ENCODE results near the gene ABRACL.
"Not testable (repeated sequence)": the region's sequence is repeated elsewhere in the genome, so short reads cannot be mapped to it uniquely, and the experiment has no call there.

The ABRACL gene

GRCh38 chr6:139037490-139037889 lies 8.9 kb downstream of the ABRACL start:
- no peak for DNase-seq
- H3K27ac ChIP-seq (ENCODE audit: insufficient read depth in 1 of 2, low read depth in 1 of 2, low read length in 2 of 2, poor library complexity in 1 of 2, severe bottlenecking in 2 of 2): no peak overlapping the region
- POLR2A ChIA-PET: interaction anchor here (0.6 kb wide), 1 partner anchor 27 kb away, joined by 5 read pairs; no protein-coding TSS in a partner anchor
- WGBS (ENCODE audit: insufficient coverage): 100% methylated on average over 3 of the region's 5 CpGs
- H3K36me3 ChIP-seq (ENCODE audit: control insufficient read depth in 4 of 4, insufficient read depth in 4 of 4, low read length in 3 of 4): peaks cover 20 to 72% (median 41%) of the 10 kb centered on the region in 4 experiments
- no peak overlapping the region for H3K4me3 ChIP-seq (ENCODE audit: control insufficient read depth in 1 of 7, extremely low read depth in 1 of 7, insufficient read depth in 4 of 7, low read depth in 2 of 7, low read length in 6 of 7)
- CTCF ChIA-PET: interaction anchor here (1.2 kb wide), 1 partner anchor 10 kb away, joined by 4 read pairs; no protein-coding TSS in a partner anchor
- peaks cover 0 to 11% (median 1%) of the 10 kb centered on the region in 4 experiments for H3K4me1 ChIP-seq (ENCODE audit: control extremely low read depth in 1 of 4, control insufficient read depth in 4 of 4, insufficient read depth in 4 of 4, low read length in 3 of 4)
- no peaks in the 10 kb centered on the region for H3K27me3 ChIP-seq (replicated peaks in 2 of 5; ENCODE audit: control insufficient read depth in 4 of 5, insufficient read depth in 5 of 5, low read length in 4 of 5)
- H3K9me3 ChIP-seq (ENCODE audit: control extremely low read depth in 1 of 5, control insufficient read depth in 4 of 5, insufficient read depth in 2 of 5, low read depth in 1 of 5, low read length in 4 of 5): no peaks in the 10 kb centered on the region

GRCh38 chr6:139044250-139044649 lies 15.7 kb downstream of the ABRACL start:
- ChIA-PET CTCF (interaction anchor here (1.0 to 1.3 kb wide), 2 partner anchors 9 to 15 kb away, joined by 3 to 5 read pairs; no protein-coding TSS in a partner anchor), POLR2A (no interaction called here)
- Histone ChIP-seq H3K27ac (ENCODE audit: insufficient read depth in 1 of 2, low read depth in 1 of 2, low read length in 2 of 2, poor library complexity in 1 of 2, severe bottlenecking in 2 of 2) (no peak overlapping the region), H3K9me3 (ENCODE audit: control extremely low read depth in 1 of 5, control insufficient read depth in 4 of 5, insufficient read depth in 2 of 5, low read depth in 1 of 5, low read length in 4 of 5) (no peaks in the 10 kb centered on the region), H3K4me3 (ENCODE audit: control insufficient read depth in 1 of 7, extremely low read depth in 1 of 7, insufficient read depth in 4 of 7, low read depth in 2 of 7, low read length in 6 of 7) (no peak overlapping the region), H3K4me1 (ENCODE audit: control extremely low read depth in 1 of 4, control insufficient read depth in 4 of 4, insufficient read depth in 4 of 4, low read length in 3 of 4) (no peaks in the 10 kb centered on the region), H3K36me3 (ENCODE audit: control insufficient read depth in 4 of 4, insufficient read depth in 4 of 4, low read length in 3 of 4) (peaks cover 12 to 41% (median 33%) of the 10 kb centered on the region in 4 experiments), H3K27me3 (replicated peaks in 2 of 5; ENCODE audit: control insufficient read depth in 4 of 5, insufficient read depth in 5 of 5, low read length in 4 of 5) (no peaks in the 10 kb centered on the region)
- 100% methylated on average over 2 of the region's 3 CpGs for WGBS (ENCODE audit: insufficient coverage)
- DNase-seq: no peak

DNA sequence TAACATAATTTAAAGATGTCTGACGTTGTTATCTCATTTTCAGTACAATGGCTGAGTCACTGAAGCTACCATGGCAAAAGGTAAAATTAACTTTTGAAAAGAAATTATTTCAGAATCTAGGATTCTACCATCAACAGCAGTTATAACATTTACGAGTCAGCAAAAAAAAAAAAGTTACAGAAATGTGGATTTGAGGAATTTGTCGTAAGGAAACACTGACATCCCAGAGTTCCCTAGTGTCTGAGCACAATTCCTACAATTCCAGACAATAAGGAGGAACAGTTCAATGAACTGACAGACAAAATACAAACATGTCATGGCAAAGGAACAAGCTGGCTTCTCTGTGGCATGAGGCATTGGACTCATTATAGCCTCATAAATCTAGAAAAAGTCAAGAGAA lies 19.1 kb downstream of the ABRACL start:
- WGBS (ENCODE audit: insufficient coverage): no CpG with 5 or more reads among the region's 3 CpGs
- H3K36me3 ChIP-seq (ENCODE audit: control insufficient read depth in 4 of 4, insufficient read depth in 4 of 4, low read length in 3 of 4): peaks cover under 1 to 14% (median 11%) of the 10 kb centered on the region in 4 experiments
- ChIA-PET CTCF (interaction anchor here (0.6 to 1.5 kb wide), 2 partner anchors 9 to 15 kb away, joined by 3 to 4 read pairs; no protein-coding TSS in a partner anchor), POLR2A (no interaction called here)
- DNase-seq: no peak
- H3K4me3 ChIP-seq (ENCODE audit: control insufficient read depth in 1 of 7, extremely low read depth in 1 of 7, insufficient read depth in 4 of 7, low read depth in 2 of 7, low read length in 6 of 7): no peak overlapping the region
- H3K9me3 ChIP-seq (ENCODE audit: control extremely low read depth in 1 of 5, control insufficient read depth in 4 of 5, insufficient read depth in 2 of 5, low read depth in 1 of 5, low read length in 4 of 5): no peaks in the 10 kb centered on the region
- H3K27ac ChIP-seq (ENCODE audit: insufficient read depth in 1 of 2, low read depth in 1 of 2, low read length in 2 of 2, poor library complexity in 1 of 2, severe bottlenecking in 2 of 2): no peak overlapping the region
- H3K4me1 ChIP-seq (ENCODE audit: control extremely low read depth in 1 of 4, control insufficient read depth in 4 of 4, insufficient read depth in 4 of 4, low read length in 3 of 4): no peaks in the 10 kb centered on the region
- no peaks in the 10 kb centered on the region for H3K27me3 ChIP-seq (replicated peaks in 2 of 5; ENCODE audit: control insufficient read depth in 4 of 5, insufficient read depth in 5 of 5, low read length in 4 of 5)

- CTCF ChIA-PET: interaction anchor here (1.1 kb wide), 1 partner anchor 19 kb away, joined by 3 read pairs; no protein-coding TSS in a partner anchor
- H3K27me3 ChIP-seq (replicated peaks in 2 of 5; ENCODE audit: control insufficient read depth in 4 of 5, insufficient read depth in 5 of 5, low read length in 4 of 5); POLR2A ChIA-PET; DNase-seq; H3K4me1 ChIP-seq (ENCODE audit: control extremely low read depth in 1 of 4, control insufficient read depth in 4 of 4, insufficient read depth in 4 of 4, low read length in 3 of 4); H3K36me3 ChIP-seq (ENCODE audit: control insufficient read depth in 4 of 4, insufficient read depth in 4 of 4, low read length in 3 of 4); H3K27ac ChIP-seq (ENCODE audit: insufficient read depth in 1 of 2, low read depth in 1 of 2, low read length in 2 of 2, poor library complexity in 1 of 2, severe bottlenecking in 2 of 2); H3K9me3 ChIP-seq (ENCODE audit: control extremely low read depth in 1 of 5, control insufficient read depth in 4 of 5, insufficient read depth in 2 of 5, low read depth in 1 of 5, low read length in 4 of 5); H3K4me3 ChIP-seq (ENCODE audit: control insufficient read depth in 1 of 7, extremely low read depth in 1 of 7, insufficient read depth in 4 of 7, low read depth in 2 of 7, low read length in 6 of 7): not testable (repeated sequence)
- 92% methylated on average over 3 of the region's 4 CpGs for WGBS (ENCODE audit: insufficient coverage)
Measured at GRCh38 chr6:139048912-139049311, 20.4 kb downstream of the ABRACL start.

GRCh38 chr6:139050131-139050769 lies 21.7 kb downstream of the ABRACL start:
- CTCF ChIA-PET: interaction anchor here (1.1 to 1.2 kb wide), 2 partner anchors 15 to 21 kb away, joined by 3 read pairs; no protein-coding TSS in a partner anchor
- H3K9me3 ChIP-seq (ENCODE audit: control extremely low read depth in 1 of 5, control insufficient read depth in 4 of 5, insufficient read depth in 2 of 5, low read depth in 1 of 5, low read length in 4 of 5); POLR2A ChIA-PET; H3K4me1 ChIP-seq (ENCODE audit: control extremely low read depth in 1 of 4, control insufficient read depth in 4 of 4, insufficient read depth in 4 of 4, low read length in 3 of 4); H3K36me3 ChIP-seq (ENCODE audit: control insufficient read depth in 4 of 4, insufficient read depth in 4 of 4, low read length in 3 of 4); H3K4me3 ChIP-seq (ENCODE audit: control insufficient read depth in 1 of 7, extremely low read depth in 1 of 7, insufficient read depth in 4 of 7, low read depth in 2 of 7, low read length in 6 of 7); DNase-seq; H3K27me3 ChIP-seq (replicated peaks in 2 of 5; ENCODE audit: control insufficient read depth in 4 of 5, insufficient read depth in 5 of 5, low read length in 4 of 5); H3K27ac ChIP-seq (ENCODE audit: insufficient read depth in 1 of 2, low read depth in 1 of 2, low read length in 2 of 2, poor library complexity in 1 of 2, severe bottlenecking in 2 of 2): not testable (repeated sequence)
- WGBS (ENCODE audit: insufficient coverage): 100% methylated on average over 2 of the region's 5 CpGs

DNA sequence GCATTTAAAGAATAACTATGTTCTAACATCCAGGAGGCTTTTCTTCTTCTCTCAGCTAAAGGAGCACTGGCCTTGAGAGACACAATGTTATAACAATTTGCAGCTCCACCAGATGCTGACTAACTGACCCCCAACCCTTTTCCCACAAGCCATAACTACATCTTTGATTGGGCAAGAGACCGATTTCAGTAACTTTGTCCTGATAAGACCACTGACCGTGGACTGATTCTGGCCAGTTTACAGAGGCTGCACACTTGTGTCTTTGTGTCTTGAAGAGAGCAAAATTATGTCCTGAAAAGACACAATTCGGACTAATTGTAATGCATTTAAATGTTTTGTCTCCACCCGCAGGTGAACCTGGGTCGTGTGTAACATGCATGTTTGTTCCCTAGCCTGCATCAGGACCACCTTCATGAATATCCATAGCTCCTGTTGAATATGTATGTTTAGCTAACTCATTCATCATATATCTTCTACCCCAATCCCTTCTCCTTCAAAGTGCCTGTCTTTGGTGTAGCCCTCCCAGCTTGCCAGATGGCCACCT lies 22.3 kb downstream of the ABRACL start:
- Histone ChIP-seq H3K4me1 (ENCODE audit: control extremely low read depth in 1 of 4, control insufficient read depth in 4 of 4, insufficient read depth in 4 of 4, low read length in 3 of 4) (no peaks in the 10 kb centered on the region), H3K27ac (ENCODE audit: insufficient read depth in 1 of 2, low read depth in 1 of 2, low read length in 2 of 2, poor library complexity in 1 of 2, severe bottlenecking in 2 of 2) (no peak overlapping the region), H3K4me3 (ENCODE audit: control insufficient read depth in 1 of 7, extremely low read depth in 1 of 7, insufficient read depth in 4 of 7, low read depth in 2 of 7, low read length in 6 of 7) (no peak overlapping the region), H3K27me3 (replicated peaks in 2 of 5; ENCODE audit: control insufficient read depth in 4 of 5, insufficient read depth in 5 of 5, low read length in 4 of 5) (no peaks in the 10 kb centered on the region), H3K9me3 (ENCODE audit: control extremely low read depth in 1 of 5, control insufficient read depth in 4 of 5, insufficient read depth in 2 of 5, low read depth in 1 of 5, low read length in 4 of 5) (no peaks in the 10 kb centered on the region), H3K36me3 (ENCODE audit: control insufficient read depth in 4 of 4, insufficient read depth in 4 of 4, low read length in 3 of 4) (no peaks in the 10 kb centered on the region)
- ChIA-PET CTCF (interaction anchor here (1.2 kb wide), 1 partner anchor 16 kb away, joined by 3 read pairs; no protein-coding TSS in a partner anchor), POLR2A (no interaction called here)
- WGBS (ENCODE audit: insufficient coverage): 100% methylated on average over 4 of the region's 5 CpGs
- DNase-seq: peak in 1 of 3 donors; percentile 15

GRCh38 chr6:139051396-139052060 lies 23.0 kb downstream of the ABRACL start:
- no peak for DNase-seq
- POLR2A ChIA-PET: no interaction called here

More at GRCh38 chr6:139051396-139052060, 23.0 kb downstream of the ABRACL start:
- Histone ChIP-seq H3K27ac (ENCODE audit: insufficient read depth in 1 of 2, low read depth in 1 of 2, low read length in 2 of 2, poor library complexity in 1 of 2, severe bottlenecking in 2 of 2) (no peak overlapping the region), H3K27me3 (replicated peaks in 2 of 5; ENCODE audit: control insufficient read depth in 4 of 5, insufficient read depth in 5 of 5, low read length in 4 of 5) (no peaks in the 10 kb centered on the region), H3K4me3 (ENCODE audit: control insufficient read depth in 1 of 7, extremely low read depth in 1 of 7, insufficient read depth in 4 of 7, low read depth in 2 of 7, low read length in 6 of 7) (no peak overlapping the region), H3K36me3 (ENCODE audit: control insufficient read depth in 4 of 4, insufficient read depth in 4 of 4, low read length in 3 of 4) (no peaks in the 10 kb centered on the region), H3K9me3 (ENCODE audit: control extremely low read depth in 1 of 5, control insufficient read depth in 4 of 5, insufficient read depth in 2 of 5, low read depth in 1 of 5, low read length in 4 of 5) (no peaks in the 10 kb centered on the region), H3K4me1 (ENCODE audit: control extremely low read depth in 1 of 4, control insufficient read depth in 4 of 4, insufficient read depth in 4 of 4, low read length in 3 of 4) (no peaks in the 10 kb centered on the region)
- WGBS (ENCODE audit: insufficient coverage): 100% methylated on average over 2 of the region's 5 CpGs
- CTCF ChIA-PET: no interaction called here

All from common myeloid progenitor, CD34-positive (primary cell).